Medulla oblongata (tissue), 1 donor: ENCODE results near the gene COBL.

ENCODE experiments used
- DNase-seq: peaks from one replicate; pipeline ENCODE4 v3.0.0-alpha.2; 2015; ENCODE audit errors: extremely low spot score

COBL gene

GRCh38 chr7:51024867-51025266, 291.7 kb downstream of the COBL start:
- DNase-seq: no peak

GRCh38 chr7:51023547-51023946, 293.1 kb downstream of the COBL start:
- no peak for DNase-seq

GRCh38 chr7:51022821-51023220, 293.8 kb downstream of the COBL start:
- no peak for DNase-seq

GRCh38 chr7:51021906-51022570, 294.6 kb downstream of the COBL start:
- no peak for DNase-seq

- no peak for DNase-seq
Measured at GRCh38 chr7:51020944-51021343, 295.7 kb downstream of the COBL start.

GRCh38 chr7:51019891-51020870, 296.4 kb downstream of the COBL start:
- no peak for DNase-seq

- DNase-seq: no peak
Measured at GRCh38 chr7:51019191-51019844, 297.3 kb downstream of the COBL start.

- DNase-seq: no peak
Measured at GRCh38 chr7:51017576-51018535, 298.8 kb downstream of the COBL start.

GRCh38 chr7:51016546-51016945, 300.1 kb downstream of the COBL start:
- no peak for DNase-seq

- no peak for DNase-seq
Measured at GRCh38 chr7:51015581-51015980, 301.0 kb downstream of the COBL start.

- no peak for DNase-seq
Measured at GRCh38 chr7:51014811-51015210, 301.8 kb downstream of the COBL start.

GRCh38 chr7:51013861-51014511, 302.6 kb downstream of the COBL start:
- DNase-seq: no peak

GRCh38 chr7:51013218-51013786, 303.3 kb downstream of the COBL start:
- DNase-seq: no peak

- DNase-seq: no peak
Measured at GRCh38 chr7:51012569-51013217, 303.9 kb downstream of the COBL start.

GRCh38 chr7:51011710-51012350, 304.8 kb downstream of the COBL start:
- no peak for DNase-seq

GRCh38 chr7:51010534-51010933, 306.1 kb downstream of the COBL start:
- DNase-seq: no peak

- no peak for DNase-seq
Measured at GRCh38 chr7:51009716-51010496, 306.7 kb downstream of the COBL start.
